Uterus (tissue), 4 donors: ENCODE results near the gene TMEM255B. TPM values are rescaled to one million over a fixed set of nuclear protein-coding genes. Genes with fewer than 3 reads are reported as not detected.

Experiments
- DNase-seq, 2 donors: peaks; one replicate each; pipeline ENCODE4 v3.0.0-alpha.2; 2019 to 2020
- H3K27ac ChIP-seq, 2 donors: fragments of 200-600 bp; sonication (generic); 1 replicate in 1 of 2; 2 replicates in 1 of 2; pipeline ENCODE4 v1.5.1; 2016 to 2018
- H3K27me3 ChIP-seq, 2 donors: fragments of 200-600 bp; sonication (generic); one replicate each; pipeline ENCODE4 v1.5.1; 2018 to 2019; ENCODE audit warnings: control low read depth in 1 of 2
- H3K36me3 ChIP-seq, 2 donors: fragments of 200-600 bp; sonication (generic); one replicate each; pipeline ENCODE4 v1.5.1; 2019; ENCODE audit warnings: control low read depth in 1 of 2
- H3K4me1 ChIP-seq, 2 donors: fragments of 200-600 bp; sonication (generic); one replicate each; pipeline ENCODE4 v1.5.1; 2018 to 2019; ENCODE audit warnings: control low read depth in 1 of 2
- H3K4me3 ChIP-seq, 2 donors: fragments of 200-600 bp; sonication (generic); 1 replicate in 1 of 2; 2 replicates in 1 of 2; pipeline ENCODE4 v1.5.1; 2018 to 2019; ENCODE audit warnings: mild to moderate bottlenecking in 1 of 2
- H3K9me3 ChIP-seq, 2 donors: fragments of 200-600 bp; sonication (generic); one replicate each; pipeline ENCODE4 v1.5.1; 2019; ENCODE audit warnings: control low read depth in 1 of 2
- POLR2A ChIP-seq, 2 donors: fragments of 450-650 bp; IDR thresholded peaks; one replicate each; pipeline ENCODE4 v1.6.1; 2016; ENCODE audit warnings: antibody characterized with exemption in 2 of 2, mild to moderate bottlenecking in 1 of 2, moderate library complexity in 1 of 2
- intact Hi-C: fragments of 100-400 bp; cut with DNase I; formaldehyde crosslinking; loops from one replicate; pipeline ENCODE4 v1.15.1; 2023; ENCODE audit warnings: low total_unique reads
- total RNA-seq, 4 donors: library from RNA; depleted of rRNA in 3 of 4; stranded (reverse); fragments of >200 nt in 3 of 4; gene quantifications; one replicate each; pipeline versions ENCODE4 v1.1.0 to v1.2.4, GENCODE V29; 2014 to 2023
- TF ChIP-seq, protein P1 (sequence below), 4 experiments: fragments of 200-600 bp in 2 of 4; fragments of 450-650 bp in 2 of 4; sonication (generic) in 2 of 4; IDR thresholded peaks; one replicate each; pipeline ENCODE4 v1.5.1; 2016 to 2019; ENCODE audit warnings: antibody characterized with exemption in 4 of 4, mild to moderate bottlenecking in 2 of 4, moderate library complexity in 1 of 4
- donor health status: DM: yes; HTN: yes; CAD: no.

The TMEM255B gene
- total RNA-seq, 4 donors from 2014 or later: 1.8 to 143 (median 33.2) TPM

DNA sequence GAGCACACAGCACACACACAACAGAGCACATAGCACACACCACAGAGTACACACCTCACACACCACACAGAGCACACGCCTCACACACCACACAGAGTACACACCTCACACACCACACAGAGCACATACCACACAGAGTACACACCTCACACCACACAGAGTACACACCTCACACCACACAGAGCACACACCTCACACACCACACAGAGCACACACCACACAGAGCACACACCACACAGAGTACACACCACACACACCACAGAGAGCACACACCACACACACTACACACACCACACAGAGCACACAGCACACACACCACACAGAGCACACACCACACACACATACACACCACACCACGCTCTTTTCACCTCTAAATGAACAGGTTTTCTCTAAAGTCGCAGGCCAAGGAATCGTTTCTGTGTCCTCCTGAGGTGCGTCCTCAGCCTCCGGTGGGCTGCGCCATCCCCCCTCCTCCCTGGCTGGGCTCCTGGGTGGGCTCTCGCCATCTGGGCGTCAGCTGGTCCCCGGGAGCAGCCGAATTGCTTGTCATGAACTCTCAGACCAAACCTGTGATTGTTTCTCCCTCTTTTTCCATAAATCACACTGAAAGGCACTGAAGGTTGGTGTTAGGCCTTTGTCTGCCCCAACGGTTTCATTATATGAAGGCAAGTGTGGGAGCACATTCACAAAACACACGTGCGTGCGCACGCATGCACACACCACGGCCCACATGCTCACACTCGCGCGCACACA, 37.4 kb downstream of the TMEM255B start:
- no peaks in the 10 kb centered on the region for H3K36me3 ChIP-seq
- no peaks in the 10 kb centered on the region for H3K4me1 ChIP-seq
- intact Hi-C loops: no loop called here
- H3K27me3 ChIP-seq: no peaks in the 10 kb centered on the region
- H3K4me3 ChIP-seq: no peak overlapping the region
- H3K27ac ChIP-seq: no peak overlapping the region
- TF ChIP-seq, protein P1, sequence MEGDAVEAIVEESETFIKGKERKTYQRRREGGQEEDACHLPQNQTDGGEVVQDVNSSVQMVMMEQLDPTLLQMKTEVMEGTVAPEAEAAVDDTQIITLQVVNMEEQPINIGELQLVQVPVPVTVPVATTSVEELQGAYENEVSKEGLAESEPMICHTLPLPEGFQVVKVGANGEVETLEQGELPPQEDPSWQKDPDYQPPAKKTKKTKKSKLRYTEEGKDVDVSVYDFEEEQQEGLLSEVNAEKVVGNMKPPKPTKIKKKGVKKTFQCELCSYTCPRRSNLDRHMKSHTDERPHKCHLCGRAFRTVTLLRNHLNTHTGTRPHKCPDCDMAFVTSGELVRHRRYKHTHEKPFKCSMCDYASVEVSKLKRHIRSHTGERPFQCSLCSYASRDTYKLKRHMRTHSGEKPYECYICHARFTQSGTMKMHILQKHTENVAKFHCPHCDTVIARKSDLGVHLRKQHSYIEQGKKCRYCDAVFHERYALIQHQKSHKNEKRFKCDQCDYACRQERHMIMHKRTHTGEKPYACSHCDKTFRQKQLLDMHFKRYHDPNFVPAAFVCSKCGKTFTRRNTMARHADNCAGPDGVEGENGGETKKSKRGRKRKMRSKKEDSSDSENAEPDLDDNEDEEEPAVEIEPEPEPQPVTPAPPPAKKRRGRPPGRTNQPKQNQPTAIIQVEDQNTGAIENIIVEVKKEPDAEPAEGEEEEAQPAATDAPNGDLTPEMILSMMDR (IDR thresholded peaks at IDR 0.05): no peak
- no peak for TF ChIP-seq POLR2A (IDR thresholded peaks at IDR 0.05)
- no peaks in the 10 kb centered on the region for H3K9me3 ChIP-seq
- DNase-seq: no peak

DNA sequence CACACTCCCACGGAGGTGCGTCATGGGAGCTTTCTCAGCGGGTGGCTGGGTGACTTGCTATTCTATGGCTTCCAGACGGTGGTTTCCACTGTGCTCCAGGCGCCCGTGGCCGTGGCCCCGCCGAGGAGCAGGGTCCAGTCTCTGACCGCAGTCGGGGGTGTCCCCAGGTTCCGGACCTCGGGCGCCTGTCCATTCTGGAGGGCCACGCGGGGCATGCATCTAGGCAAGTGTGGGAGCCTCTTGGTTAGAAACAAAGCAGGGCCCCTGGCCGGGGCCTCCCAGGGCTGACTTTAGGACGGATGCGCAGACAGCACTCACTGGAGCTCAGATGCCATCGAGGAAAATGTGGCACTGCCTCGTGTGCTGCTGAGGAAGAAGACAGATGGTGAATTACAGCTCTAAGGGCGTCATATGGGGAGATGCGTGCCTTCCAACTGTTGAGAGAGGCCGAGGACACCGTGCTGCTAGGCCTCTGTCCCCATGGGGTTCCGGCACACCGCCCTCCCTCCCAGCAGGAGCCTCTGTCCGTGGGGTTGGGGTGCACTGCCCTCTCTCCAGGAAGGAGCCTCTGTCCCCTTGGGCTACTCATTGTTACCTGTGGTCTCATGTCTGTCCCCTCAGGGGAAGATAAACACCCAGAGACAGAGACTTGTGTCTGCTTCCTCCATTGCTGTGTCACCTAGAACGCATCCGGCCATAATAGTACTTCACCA, 38.1 kb downstream of the TMEM255B start:
- TF ChIP-seq, protein P1 (IDR thresholded peaks at IDR 0.05): no peak
- TF ChIP-seq POLR2A (IDR thresholded peaks at IDR 0.05): no peak
- H3K27ac ChIP-seq: no peak overlapping the region
- H3K27me3 ChIP-seq: no peaks in the 10 kb centered on the region
- no peak overlapping the region for H3K4me3 ChIP-seq
- intact Hi-C loops: no loop called here
- H3K36me3 ChIP-seq: no peaks in the 10 kb centered on the region
- no peaks in the 10 kb centered on the region for H3K9me3 ChIP-seq
- DNase-seq: peak in 1 of 2 donors; percentile 5
- no peaks in the 10 kb centered on the region for H3K4me1 ChIP-seq

DNA sequence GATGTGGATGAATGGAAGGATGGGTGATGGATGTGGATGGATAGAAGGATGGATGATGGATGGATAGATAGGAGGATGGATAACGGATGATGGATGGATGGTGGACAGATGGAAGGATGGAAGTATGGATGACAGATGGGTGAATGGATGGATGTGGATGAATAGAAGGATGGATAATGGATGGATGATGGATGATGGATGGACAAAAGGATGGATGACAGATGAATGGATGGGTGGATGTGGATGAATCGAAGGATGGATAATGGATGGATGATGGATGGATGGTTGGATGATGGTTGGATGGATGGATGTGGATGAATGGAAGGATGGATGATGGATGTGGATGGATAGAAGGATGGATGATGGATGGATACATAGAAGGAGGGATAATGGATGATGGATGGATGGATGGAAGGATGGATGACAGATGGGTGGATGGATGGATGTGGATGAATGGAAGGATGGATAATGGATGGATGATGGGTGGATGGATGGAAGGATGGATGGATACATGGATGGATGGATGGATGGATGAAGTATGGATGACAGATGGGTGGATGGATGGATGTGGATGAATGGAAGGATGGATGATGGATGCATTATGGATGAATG, 39.3 kb downstream of the TMEM255B start:
- intact Hi-C loops: no loop called here
- Histone ChIP-seq H3K27me3 (no peaks in the 10 kb centered on the region), H3K9me3 (no peaks in the 10 kb centered on the region), H3K4me3 (no peak overlapping the region), H3K36me3 (no peaks in the 10 kb centered on the region), H3K4me1 (no peaks in the 10 kb centered on the region), H3K27ac (no peak overlapping the region)
- DNase-seq: no peak
- TF ChIP-seq, protein P1 (IDR thresholded peaks at IDR 0.05): no peak
- TF ChIP-seq POLR2A (IDR thresholded peaks at IDR 0.05): no peak

DNA sequence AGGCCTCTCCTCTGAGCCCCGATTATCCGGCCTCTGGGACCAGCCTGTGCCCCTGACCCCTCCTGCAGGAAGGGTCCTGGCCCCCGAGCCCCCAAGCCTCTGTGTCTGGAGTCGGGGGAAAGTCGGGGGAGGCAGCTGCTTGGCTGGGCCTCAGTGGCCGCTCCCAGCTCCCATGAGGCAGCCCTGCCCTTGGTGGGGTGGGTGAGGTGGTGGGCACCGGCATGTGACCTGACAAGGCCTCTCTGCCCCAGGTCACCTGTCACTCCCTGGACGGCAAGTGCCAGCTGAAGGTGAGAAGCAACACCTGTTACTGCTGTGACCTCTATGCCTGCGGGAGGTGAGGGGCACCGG, 41.5 kb downstream of the TMEM255B start:
- Histone ChIP-seq H3K27ac (no peak overlapping the region), H3K4me1 (no peaks in the 10 kb centered on the region), H3K4me3 (no peak overlapping the region), H3K36me3 (no peaks in the 10 kb centered on the region), H3K27me3 (no peaks in the 10 kb centered on the region), H3K9me3 (no peaks in the 10 kb centered on the region)
- DNase-seq: no peak
- intact Hi-C loops: no loop called here
- no peak for TF ChIP-seq POLR2A (IDR thresholded peaks at IDR 0.05)
- TF ChIP-seq, protein P1 (IDR thresholded peaks at IDR 0.05): no peak
